HEK293T (cell line): ENCODE data around the gene TGFBI.

Experiments
- ELF4 ChIP-seq: fragments of 450-650 bp; IDR thresholded peaks from 2 replicates; pipeline ENCODE4 v1.6.1; 2017; ENCODE audit warnings: antibody characterized with exemption
- FOXM1 ChIP-seq: fragments of 450-650 bp; IDR thresholded peaks from 2 replicates; pipeline ENCODE4 v1.6.1; 2017; ENCODE audit warnings: mild to moderate bottlenecking, borderline replicate concordance
- HDGF ChIP-seq: fragments of 450-650 bp; IDR thresholded peaks from 2 replicates; pipeline ENCODE4 v1.6.1; 2017; ENCODE audit warnings: antibody characterized with exemption, borderline replicate concordance
- LEF1 ChIP-seq: fragments of 450-650 bp; IDR thresholded peaks from 2 replicates; pipeline ENCODE4 v1.6.1; 2017; ENCODE audit warnings: mild to moderate bottlenecking, borderline replicate concordance
- NFRKB ChIP-seq: fragments of 450-650 bp; IDR thresholded peaks from 2 replicates; pipeline ENCODE4 v1.6.1; 2016; ENCODE audit warnings: mild to moderate bottlenecking, moderate library complexity
- SUZ12 ChIP-seq: fragments of 450-650 bp; IDR thresholded peaks from 2 replicates; pipeline ENCODE4 v1.6.1; 2016; ENCODE audit warnings: mild to moderate bottlenecking
- TARDBP ChIP-seq: fragments of 450-650 bp; IDR thresholded peaks from 2 replicates; pipeline ENCODE4 v1.6.1; 2016

DNA sequence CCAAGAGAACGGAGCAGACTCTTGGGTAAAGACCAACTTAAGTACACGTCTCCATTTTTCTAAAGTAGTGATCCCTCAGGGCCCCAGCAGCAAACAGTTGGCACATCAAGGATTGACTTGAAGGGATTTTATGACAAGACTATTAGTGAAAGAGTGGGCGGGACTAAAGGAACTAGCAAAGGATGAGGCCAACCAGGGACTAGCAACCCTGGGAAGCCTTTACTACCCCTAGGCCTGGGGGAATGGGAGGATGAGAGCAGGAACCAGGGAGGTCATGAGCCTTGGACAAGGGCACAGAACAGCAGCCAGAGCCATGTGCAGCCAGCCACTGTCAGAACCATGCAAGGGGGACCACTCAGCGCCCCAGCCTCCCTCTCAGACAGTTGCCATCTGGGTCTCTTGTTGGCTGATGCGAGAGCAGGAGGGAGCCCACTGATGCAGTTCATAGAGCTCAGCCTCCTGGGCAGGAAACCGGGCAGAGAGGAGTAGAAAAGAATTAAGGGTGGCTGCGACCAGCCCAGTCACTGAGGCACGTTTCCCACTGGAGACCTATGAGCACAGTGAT lies 28.1 kb downstream of the TGFBI start:
- TF ChIP-seq FOXM1, result no peak
- no peak for TF ChIP-seq ELF4
- TF ChIP-seq LEF1, result no peak
- TF ChIP-seq NFRKB, result no peak
- TF ChIP-seq TARDBP, result no peak
- no peak for TF ChIP-seq SUZ12
- no peak for TF ChIP-seq HDGF
